Thyroid gland (tissue), 4 donors: ENCODE data around the gene PSMD3. TPM values are rescaled to one million over a fixed set of nuclear protein-coding genes. Genes with fewer than 3 reads are reported as not detected.
"Not testable (repeated sequence)": the region's sequence is repeated elsewhere in the genome, so short reads cannot be mapped to it uniquely, and the experiment has no call there.

ENCODE experiments used
- DNase-seq, 2 donors: peaks; one replicate each; pipeline ENCODE4 v3.0.0-alpha.2; 2019
- H3K27ac ChIP-seq, 3 donors: fragments of 200-600 bp; sonication (generic); 1 replicate in 2 of 3; 2 replicates in 1 of 3; pipeline ENCODE4 v1.5.1; 2016 to 2019; ENCODE audit warnings: mild to moderate bottlenecking in 1 of 3, moderate library complexity in 1 of 3
- H3K27me3 ChIP-seq: fragments of 200-600 bp; sonication (generic); one replicate; pipeline ENCODE4 v1.5.1; 2019
- H3K36me3 ChIP-seq, 2 donors: fragments of 200-600 bp; sonication (generic); one replicate each; pipeline ENCODE4 v1.5.1; 2016 to 2019
- H3K4me1 ChIP-seq, 2 donors: fragments of 200-600 bp; sonication (generic); one replicate each; pipeline ENCODE4 v1.5.1; 2017 to 2019
- H3K4me3 ChIP-seq, 3 donors: fragments of 200-600 bp; sonication (generic); replicated peaks in 1 of 3; 1 replicate in 2 of 3; 2 replicates in 1 of 3; pipeline ENCODE4 v1.5.1; 2016; ENCODE audit warnings: mild to moderate bottlenecking in 1 of 3
- H3K9me3 ChIP-seq: fragments of 200-600 bp; sonication (generic); one replicate; pipeline ENCODE4 v1.5.1; 2017
- CTCF ChIP-seq, 6 experiments: fragments of 200-600 bp in 3 of 6; fragments of 450-650 bp in 3 of 6; sonication (generic) in 3 of 6; IDR thresholded peaks; one replicate each; pipeline ENCODE4 v1.5.1; 2016 to 2019; ENCODE audit warnings: antibody characterized with exemption in 6 of 6, mild to moderate bottlenecking in 2 of 6, inconsistent platforms in 1 of 6, moderate library complexity in 1 of 6
- POLR2A ChIP-seq, 2 donors: fragments of 450-650 bp; IDR thresholded peaks; one replicate each; pipeline ENCODE4 v1.6.1; 2017; ENCODE audit warnings: antibody characterized with exemption in 2 of 2, mild to moderate bottlenecking in 2 of 2, moderate library complexity in 1 of 2
- WGBS, 2 donors: methylation state at CpG; one replicate each; pipeline ENCODE4 v1.1.5; 2017; 5-methylcytosine and 5-hydroxymethylcytosine counted together
- intact Hi-C: fragments of 100-400 bp; cut with DNase I; formaldehyde crosslinking; loops from one replicate; pipeline ENCODE4 v1.15.1; 2023
- total RNA-seq, 4 donors: library from RNA; depleted of rRNA; stranded (reverse); fragments of >200 nt; gene quantifications; one replicate each; pipeline ENCODE4 v1.2.3, GENCODE V29; 2016

Gene PSMD3
- total RNA-seq, 4 donors from 2014 or later = 65.0 to 100 (median 98.8) TPM

GRCh38 chr17:40004712-40005111 is 24.1 kb downstream of the PSMD3 start:
- Histone ChIP-seq H3K36me3 (no peaks in the 10 kb centered on the region), H3K9me3 (no peaks in the 10 kb centered on the region), H3K4me1 (no peaks in the 10 kb centered on the region), H3K4me3 (no peak overlapping the region), H3K27me3 (no peaks in the 10 kb centered on the region), H3K27ac (no peak overlapping the region)
- DNase-seq = no peak
- no peak for TF ChIP-seq CTCF (IDR thresholded peaks at IDR 0.05)
- no peak for TF ChIP-seq POLR2A (IDR thresholded peaks at IDR 0.05)
- intact Hi-C loops = no loop called here
- WGBS, 2 donors = 83 to 90% methylated on average over 7 of the region's 7 CpGs

GRCh38 chr17:40005520-40005919 is 24.9 kb downstream of the PSMD3 start:
- Histone ChIP-seq H3K27ac (no peak overlapping the region), H3K4me3 (no peak overlapping the region), H3K36me3 (no peaks in the 10 kb centered on the region), H3K9me3 (no peaks in the 10 kb centered on the region), H3K27me3 (no peaks in the 10 kb centered on the region), H3K4me1 (no peaks in the 10 kb centered on the region)
- 93 to 95% methylated on average over 6 of the region's 6 CpGs for WGBS, 2 donors
- no peak for DNase-seq
- TF ChIP-seq POLR2A (IDR thresholded peaks at IDR 0.05) (no peak), CTCF (IDR thresholded peaks at IDR 0.05) (no peak)
- intact Hi-C loops = no loop called here

GRCh38 chr17:40010946-40011500 is 30.4 kb downstream of the PSMD3 start:
- not testable (repeated sequence) for H3K9me3 ChIP-seq, H3K27ac ChIP-seq, H3K27me3 ChIP-seq, DNase-seq, H3K4me3 ChIP-seq, H3K36me3 ChIP-seq
- intact Hi-C loops = loop anchor here (10.0 kb wide), 1 partner anchor 74 kb away; no protein-coding TSS in a partner anchor
- WGBS, 2 donors = 92 to 94% methylated on average over 22 to 23 of the region's 38 CpGs
- peaks cover 6 to 12% of the 10 kb centered on the region in 2 donors for H3K4me1 ChIP-seq

- H3K36me3 ChIP-seq, H3K9me3 ChIP-seq, H3K4me3 ChIP-seq, DNase-seq, H3K27ac ChIP-seq, H3K27me3 ChIP-seq: not testable (repeated sequence)
- intact Hi-C loops = loop anchor here (10.0 kb wide), 1 partner anchor 73 kb away; no protein-coding TSS in a partner anchor
- WGBS, 2 donors = 84 to 86% methylated on average over 17 to 22 of the region's 22 CpGs
- peaks cover 6 to 14% of the 10 kb centered on the region in 2 donors for H3K4me1 ChIP-seq
These were observed 31.5 kb downstream of the PSMD3 start for GRCh38 chr17:40012017-40012647.

- WGBS, 2 donors = 55 to 69% methylated on average over 10 to 17 of the region's 18 CpGs
- Histone ChIP-seq H3K27me3 (no peaks in the 10 kb centered on the region), H3K36me3 (peaks cover 0 to 3% of the 10 kb centered on the region in 2 donors), H3K9me3 (no peaks in the 10 kb centered on the region), H3K27ac (peak overlapping the region in 1 of 3 donors; percentile 36), H3K4me1 (peaks cover 6 to 25% of the 10 kb centered on the region in 2 donors), H3K4me3 (no peak overlapping the region)
- intact Hi-C loops = loop anchor here (10.0 kb wide), 1 partner anchor 70 kb away; no protein-coding TSS in a partner anchor
- TF ChIP-seq POLR2A (IDR thresholded peaks at IDR 0.05) = no peak
- no peak for TF ChIP-seq CTCF (IDR thresholded peaks at IDR 0.05)
- no peak for DNase-seq
These were observed 33.9 kb downstream of the PSMD3 start for GRCh38 chr17:40014375-40014980.
